ENCODE results near the gene UBE2D2. TPM values are rescaled to one million over a fixed set of nuclear protein-coding genes. Genes with fewer than 3 reads are reported as not detected.

UBE2D2 gene
- total and polyA plus RNA-seq, 2 of the 13 experiments (the other 11 are each of a cell fraction or from before 2014, with no cell fraction given) = 79.1 to 109 TPM

GRCh38 chr5:139642891-139643871, 82.0 kb downstream of the UBE2D2 start:
- Histone ChIP-seq H2AFZ (ENCODE audit: low read length) (no peak overlapping the region), H3K79me2 (ENCODE audit: insufficient read depth, low read length) (no peaks in the 10 kb centered on the region), H3K36me3 (replicated peaks in 1 of 2; ENCODE audit: control insufficient read depth in 1 of 2, insufficient read depth in 2 of 2, low read length in 2 of 2) (no peaks in the 10 kb centered on the region), H3K9me3 (ENCODE audit: low read length) (no peaks in the 10 kb centered on the region), H3K4me2 (ENCODE audit: low read depth, low read length) (peak overlapping the region; percentile 86), H3K27ac (ENCODE audit: extremely low read length, insufficient read depth, low read length) (peak overlapping the region; percentile 55), H3K4me3 (replicated peaks in 1 of 3; ENCODE audit: insufficient read depth in 1 of 3, low read depth in 2 of 3, low read length in 3 of 3) (peak overlapping the region; percentile 24 to 66 (median 25)), H4K20me1 (ENCODE audit: insufficient read depth, low read length) (no peaks in the 10 kb centered on the region), H3K9ac (ENCODE audit: insufficient read depth, low read depth, low read length) (peak overlapping the region; percentile 61), H3K4me1 (ENCODE audit: insufficient read depth, low read length) (peaks cover 97% of the 10 kb centered on the region), H3K27me3 (ENCODE audit: control insufficient read depth in 1 of 2, insufficient read depth in 2 of 2, low read length in 2 of 2) (no peaks in the 10 kb centered on the region)
- BruUV-seq (replicated peaks) = TSS peak; percentile 70
- DNase-seq (ENCODE audit: low spot score) = peak; percentile 79
- FAIRE-seq = peak; percentile 93
- intact Hi-C loops (cut with micrococcal nuclease; ENCODE audit: unreplicated experiment) = no loop called here
- whole genome bisulfite sequencing (ENCODE audit: low lambda C conversion rate) = 0% methylated on average over 1 of the region's 16 CpGs
- CTCF ChIA-PET (ENCODE audit: low intra/inter-chr PET ratio, low total read pairs) = no interaction called here
- ATAC-seq = peak; percentile 69
- POLR2A ChIA-PET = interaction anchor here (0.8 to 3.5 kb wide), 6 partner anchors 9 to 104 kb away, joined by 3 to 14 read pairs (median 8); no protein-coding TSS in a partner anchor
- in situ Hi-C loops (cut with HindIII; ENCODE audit: extremely low pct_ligation_motif_present, low pct_unique_long_range_greater_than_20kb) = loop anchor here (25.0 kb wide), 1 partner anchor 319 kb away; no protein-coding TSS in a partner anchor
- TF ChIP-seq ATF2 (CRISPR knock-in tag; IDR thresholded peaks at IDR 0.05) (peak; percentile 64; the same call in 1 of the 2 replicates), TEAD2 (CRISPR knock-in tag; IDR thresholded peaks at IDR 0.05) (no peak), MIER2 (CRISPR knock-in tag; IDR thresholded peaks at IDR 0.05) (no peak), ARNT2 (CRISPR knock-in tag; IDR thresholded peaks at IDR 0.05; ENCODE audit: low read depth) (peak; percentile 59; the same call in 1 of the 2 replicates), ZNF101 (CRISPR knock-in tag; IDR thresholded peaks at IDR 0.05; ENCODE audit: borderline replicate concordance, low read depth) (0 out of 2 replicates have a peak, but pooled peaks have one; percentile 50), HMG20A (CRISPR knock-in tag; IDR thresholded peaks at IDR 0.05; ENCODE audit: borderline replicate concordance) (peak; percentile 63; the same call in 1 of the 2 replicates), ZGPAT (CRISPR knock-in tag; IDR thresholded peaks at IDR 0.05) (peak; percentile 58; the same call in 1 of the 2 replicates), STAG1 (CRISPR knock-in tag; IDR thresholded peaks at IDR 0.05) (no peak), ATF6 (CRISPR knock-in tag; conservative IDR thresholded peaks at IDR 0.05) (no peak), FOXA3 (CRISPR knock-in tag; IDR thresholded peaks at IDR 0.05) (peak; percentile 45; the same call in 1 of the 2 replicates)
